Neural cell (in vitro differentiated cells): ENCODE data around the gene KLHL36. TPM values are rescaled to one million over a fixed set of nuclear protein-coding genes. Genes with fewer than 3 reads are reported as not detected.

ENCODE experiments used
- H2AFZ ChIP-seq: fragments of 200-600, 300-800 bp; sonication (generic), shearing (Covaris generic); 2 replicates; pipeline ENCODE4 v1.6.0; 2014; ENCODE audit warnings: low read depth, mild to moderate bottlenecking, antibody characterized with exemption, low read length, moderate library complexity
- H3F3A ChIP-seq: fragments of 200-600 bp; shearing (Covaris generic); 2 replicates; pipeline ENCODE4 v1.6.1; 2016; ENCODE audit warnings: mild to moderate bottlenecking, moderate library complexity, mixed read lengths, antibody characterized with exemption, low read length; ENCODE audit not compliant: insufficient read depth, poor library complexity, severe bottlenecking
- H3K27ac ChIP-seq: fragments of 200-600, 300-800 bp; sonication (generic), shearing (Covaris generic); 2 replicates; pipeline ENCODE4 v1.5.1; 2014; ENCODE audit warnings: mild to moderate bottlenecking, low read length, moderate library complexity
- H3K27me3 ChIP-seq: fragments of 300-800, 200-600 bp; sonication (generic), shearing (Covaris generic); 2 replicates; pipeline ENCODE4 v1.6.0; 2014; ENCODE audit warnings: mild to moderate bottlenecking, low read depth, low read length, moderate library complexity; ENCODE audit not compliant: insufficient read depth
- H3K36me3 ChIP-seq: fragments of 300-800, 200-600 bp; sonication (generic), shearing (Covaris generic); 2 replicates; pipeline ENCODE4 v1.5.1; 2014; ENCODE audit warnings: mild to moderate bottlenecking, antibody characterized with exemption, low read length, moderate library complexity; ENCODE audit not compliant: insufficient read depth
- H3K4me2 ChIP-seq: fragments of 300-800, 200-600 bp; sonication (generic), shearing (Covaris generic); 2 replicates; pipeline ENCODE4 v1.6.0; 2014; ENCODE audit warnings: mild to moderate bottlenecking, low read length
- H3K4me3 ChIP-seq: fragments of 300-800, 200-600 bp; sonication (generic), shearing (Covaris generic); 2 replicates; pipeline ENCODE4 v1.5.1; 2014; ENCODE audit warnings: mild to moderate bottlenecking, low read length, moderate library complexity
- H3K79me2 ChIP-seq: fragments of 200-600 bp; shearing (Covaris generic); replicated peaks from 2 replicates; pipeline ENCODE4 v1.6.0; 2014; ENCODE audit warnings: mild to moderate bottlenecking, low read length, moderate library complexity; ENCODE audit not compliant: insufficient read depth
- H3K9ac ChIP-seq: fragments of 300-800, 200-600 bp; sonication (generic), shearing (Covaris generic); 2 replicates; pipeline ENCODE4 v1.6.1; 2016; ENCODE audit warnings: mild to moderate bottlenecking, low read length, mixed read lengths
- H3K9me2 ChIP-seq: fragments of 200-600 bp; shearing (Covaris generic); 2 replicates; pipeline ENCODE4 v1.6.1; 2016; ENCODE audit warnings: mild to moderate bottlenecking, low read length, mixed read lengths; ENCODE audit not compliant: insufficient read depth
- H3K9me3 ChIP-seq: fragments of 200-600, 300-800 bp; sonication (generic), shearing (Covaris generic); 2 replicates; pipeline ENCODE4 v1.6.1; 2016; ENCODE audit warnings: mild to moderate bottlenecking, mixed run types, low read length, moderate library complexity, mixed read lengths
- H4K20me1 ChIP-seq: fragments of 200-600 bp; shearing (Covaris generic); 2 replicates; pipeline ENCODE4 v1.6.1; 2016; ENCODE audit warnings: mild to moderate bottlenecking, mixed run types; ENCODE audit not compliant: insufficient read depth
- EP300 ChIP-seq: fragments of 450-650 bp; conservative IDR thresholded peaks from 2 replicates; pipeline ENCODE4 v1.6.1; 2014; ENCODE audit warnings: antibody characterized with exemption, mild to moderate bottlenecking, moderate library complexity; ENCODE audit not compliant: poor library complexity, severe bottlenecking
- EZH2 ChIP-seq: fragments of 200-600, 300-800 bp; shearing (Covaris generic), sonication (generic); IDR thresholded peaks from 2 replicates; pipeline ENCODE4 v1.6.1; 2014; ENCODE audit warnings: antibody characterized with exemption, low read length, borderline replicate concordance, mild to moderate bottlenecking; ENCODE audit not compliant: insufficient read depth, poor library complexity, severe bottlenecking
- MXI1 ChIP-seq: fragments of 450-650 bp; conservative IDR thresholded peaks from 2 replicates; pipeline ENCODE4 v1.6.1; 2014; ENCODE audit warnings: antibody characterized with exemption, mild to moderate bottlenecking; ENCODE audit not compliant: poor library complexity, severe bottlenecking
- POLR2AphosphoS5 ChIP-seq: IDR thresholded peaks from 2 replicates; pipeline ENCODE4 v1.6.1; 2012
- RAD21 ChIP-seq: fragments of 450-650 bp; conservative IDR thresholded peaks from 2 replicates; pipeline ENCODE4 v1.6.1; 2014; ENCODE audit warnings: antibody characterized with exemption, mild to moderate bottlenecking, moderate library complexity
- SMC3 ChIP-seq: fragments of 450-650 bp; conservative IDR thresholded peaks from 2 replicates; pipeline ENCODE4 v1.6.1; 2014; ENCODE audit warnings: antibody characterized with exemption, mild to moderate bottlenecking, moderate library complexity; ENCODE audit not compliant: poor library complexity
- TAF1 ChIP-seq: IDR thresholded peaks from 2 replicates; pipeline ENCODE4 v1.6.1; 2012; ENCODE audit warnings: low read depth
- polyA plus RNA-seq: library from polyadenylated mRNA; depleted of rRNA; stranded (reverse); fragments of >200 nt; gene quantifications from 2 replicates; pipeline ENCODE4 v1.2.3, GENCODE V29; 2014
- TF ChIP-seq, protein P1 (sequence below): fragments of 450-650 bp; IDR thresholded peaks from 2 replicates; pipeline ENCODE4 v1.5.1; 2014; ENCODE audit warnings: antibody characterized with exemption, mild to moderate bottlenecking, moderate library complexity; ENCODE audit not compliant: poor library complexity, severe bottlenecking
- TF ChIP-seq, protein P2 (sequence below): IDR thresholded peaks from 2 replicates; pipeline ENCODE4 v1.6.1; 2012; ENCODE audit warnings: borderline replicate concordance

Gene KLHL36
- polyA plus RNA-seq, 1 donor from 2014 or later = 43.8 TPM

DNA sequence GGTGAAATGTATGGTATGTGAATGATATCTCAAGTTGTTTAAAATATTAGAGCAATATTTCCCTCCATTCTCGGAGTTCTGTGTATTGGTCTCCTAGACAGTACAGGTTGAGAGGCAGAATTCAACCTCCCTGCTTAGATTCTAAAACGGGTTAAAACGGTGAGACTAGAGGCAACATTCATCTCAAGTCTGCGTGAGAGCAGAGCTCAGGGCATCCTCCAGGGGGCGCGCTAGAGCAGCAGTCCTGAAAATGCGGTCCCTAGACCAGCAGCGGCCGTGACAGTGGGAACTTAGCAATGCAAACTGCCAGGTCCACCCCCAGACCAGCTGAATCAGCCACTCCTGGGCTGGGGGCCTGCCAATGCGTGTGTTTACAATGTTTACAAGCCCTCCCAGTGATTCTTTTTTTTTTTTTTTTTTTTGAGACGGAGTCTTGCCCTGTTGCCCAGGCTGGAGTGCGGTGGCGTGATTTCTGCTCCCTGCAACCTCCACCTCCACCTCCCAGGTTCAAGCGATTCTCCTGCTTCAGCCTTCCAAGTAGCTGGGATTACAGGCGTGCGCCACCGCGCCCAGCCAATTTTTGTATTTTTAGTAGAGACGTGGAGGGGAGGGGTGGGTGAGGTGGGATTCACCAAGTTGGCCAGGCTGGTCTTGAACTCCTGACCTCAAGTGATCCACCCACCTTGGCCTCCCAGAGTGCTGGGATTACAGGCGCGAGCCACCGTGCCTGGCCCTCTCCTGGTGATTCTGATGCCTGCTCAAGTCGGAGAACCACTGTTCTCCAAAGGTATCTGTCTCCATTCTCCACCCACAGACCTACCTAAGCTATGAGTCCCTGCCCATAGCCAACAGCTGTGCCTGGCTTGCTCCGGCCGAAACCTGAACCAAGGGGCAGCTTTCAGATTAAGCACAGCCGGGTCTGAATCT lies 24.2 kb downstream of the KLHL36 start:
- Histone ChIP-seq H3K79me2 (no peaks in the 10 kb centered on the region), H3K9me3 (no peaks in the 10 kb centered on the region), H4K20me1 (no peaks in the 10 kb centered on the region), H3K9me2 (no peaks in the 10 kb centered on the region), H3K4me2 (no peak overlapping the region), H3K27ac (no peak overlapping the region), H3K27me3 (peaks cover 3% of the 10 kb centered on the region), H3K4me3 (no peak overlapping the region), H2AFZ (no peak overlapping the region), H3F3A (no peaks in the 10 kb centered on the region), H3K9ac (no peak overlapping the region), H3K36me3 (no peaks in the 10 kb centered on the region)
- TF ChIP-seq TAF1 = no peak
- TF ChIP-seq SMC3 = no peak
- TF ChIP-seq, protein P1, sequence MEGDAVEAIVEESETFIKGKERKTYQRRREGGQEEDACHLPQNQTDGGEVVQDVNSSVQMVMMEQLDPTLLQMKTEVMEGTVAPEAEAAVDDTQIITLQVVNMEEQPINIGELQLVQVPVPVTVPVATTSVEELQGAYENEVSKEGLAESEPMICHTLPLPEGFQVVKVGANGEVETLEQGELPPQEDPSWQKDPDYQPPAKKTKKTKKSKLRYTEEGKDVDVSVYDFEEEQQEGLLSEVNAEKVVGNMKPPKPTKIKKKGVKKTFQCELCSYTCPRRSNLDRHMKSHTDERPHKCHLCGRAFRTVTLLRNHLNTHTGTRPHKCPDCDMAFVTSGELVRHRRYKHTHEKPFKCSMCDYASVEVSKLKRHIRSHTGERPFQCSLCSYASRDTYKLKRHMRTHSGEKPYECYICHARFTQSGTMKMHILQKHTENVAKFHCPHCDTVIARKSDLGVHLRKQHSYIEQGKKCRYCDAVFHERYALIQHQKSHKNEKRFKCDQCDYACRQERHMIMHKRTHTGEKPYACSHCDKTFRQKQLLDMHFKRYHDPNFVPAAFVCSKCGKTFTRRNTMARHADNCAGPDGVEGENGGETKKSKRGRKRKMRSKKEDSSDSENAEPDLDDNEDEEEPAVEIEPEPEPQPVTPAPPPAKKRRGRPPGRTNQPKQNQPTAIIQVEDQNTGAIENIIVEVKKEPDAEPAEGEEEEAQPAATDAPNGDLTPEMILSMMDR = peak; percentile 25
- no peak for TF ChIP-seq RAD21

DNA sequence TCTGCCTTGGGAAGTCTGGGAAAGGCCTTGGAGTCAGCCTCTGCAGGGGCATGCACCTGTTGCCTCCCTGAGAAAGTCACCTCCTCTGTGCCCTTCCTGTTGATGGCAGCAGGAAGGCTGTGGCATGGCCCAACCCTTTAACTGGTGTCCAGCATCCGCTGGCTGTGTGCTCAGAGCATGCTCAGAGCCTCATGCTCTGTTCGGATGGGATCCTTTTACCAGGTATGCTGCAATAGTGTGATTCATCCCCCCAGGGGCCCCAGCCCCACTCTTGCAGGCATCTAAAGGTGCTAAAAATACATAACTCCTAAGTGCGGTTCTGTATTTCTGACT lies 24.9 kb downstream of the KLHL36 start:
- Histone ChIP-seq H3K27me3 (peaks cover 3% of the 10 kb centered on the region), H3K9me3 (no peaks in the 10 kb centered on the region), H3K36me3 (no peaks in the 10 kb centered on the region), H4K20me1 (no peaks in the 10 kb centered on the region), H3K9me2 (no peaks in the 10 kb centered on the region), H3K4me2 (no peak overlapping the region), H2AFZ (no peak overlapping the region), H3K79me2 (no peaks in the 10 kb centered on the region), H3F3A (no peaks in the 10 kb centered on the region), H3K27ac (no peak overlapping the region), H3K9ac (no peak overlapping the region), H3K4me3 (no peak overlapping the region)
- TF ChIP-seq EZH2 (no peak), RAD21 (no peak), EP300 (no peak), SMC3 (no peak), MXI1 (no peak), TAF1 (no peak), POLR2AphosphoS5 (no peak)
- TF ChIP-seq, protein P1 = no peak
- TF ChIP-seq, protein P2, sequence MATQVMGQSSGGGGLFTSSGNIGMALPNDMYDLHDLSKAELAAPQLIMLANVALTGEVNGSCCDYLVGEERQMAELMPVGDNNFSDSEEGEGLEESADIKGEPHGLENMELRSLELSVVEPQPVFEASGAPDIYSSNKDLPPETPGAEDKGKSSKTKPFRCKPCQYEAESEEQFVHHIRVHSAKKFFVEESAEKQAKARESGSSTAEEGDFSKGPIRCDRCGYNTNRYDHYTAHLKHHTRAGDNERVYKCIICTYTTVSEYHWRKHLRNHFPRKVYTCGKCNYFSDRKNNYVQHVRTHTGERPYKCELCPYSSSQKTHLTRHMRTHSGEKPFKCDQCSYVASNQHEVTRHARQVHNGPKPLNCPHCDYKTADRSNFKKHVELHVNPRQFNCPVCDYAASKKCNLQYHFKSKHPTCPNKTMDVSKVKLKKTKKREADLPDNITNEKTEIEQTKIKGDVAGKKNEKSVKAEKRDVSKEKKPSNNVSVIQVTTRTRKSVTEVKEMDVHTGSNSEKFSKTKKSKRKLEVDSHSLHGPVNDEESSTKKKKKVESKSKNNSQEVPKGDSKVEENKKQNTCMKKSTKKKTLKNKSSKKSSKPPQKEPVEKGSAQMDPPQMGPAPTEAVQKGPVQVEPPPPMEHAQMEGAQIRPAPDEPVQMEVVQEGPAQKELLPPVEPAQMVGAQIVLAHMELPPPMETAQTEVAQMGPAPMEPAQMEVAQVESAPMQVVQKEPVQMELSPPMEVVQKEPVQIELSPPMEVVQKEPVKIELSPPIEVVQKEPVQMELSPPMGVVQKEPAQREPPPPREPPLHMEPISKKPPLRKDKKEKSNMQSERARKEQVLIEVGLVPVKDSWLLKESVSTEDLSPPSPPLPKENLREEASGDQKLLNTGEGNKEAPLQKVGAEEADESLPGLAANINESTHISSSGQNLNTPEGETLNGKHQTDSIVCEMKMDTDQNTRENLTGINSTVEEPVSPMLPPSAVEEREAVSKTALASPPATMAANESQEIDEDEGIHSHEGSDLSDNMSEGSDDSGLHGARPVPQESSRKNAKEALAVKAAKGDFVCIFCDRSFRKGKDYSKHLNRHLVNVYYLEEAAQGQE = no peak
